ENCODE data around the gene ZNF416.

Gene ZNF416

DNA sequence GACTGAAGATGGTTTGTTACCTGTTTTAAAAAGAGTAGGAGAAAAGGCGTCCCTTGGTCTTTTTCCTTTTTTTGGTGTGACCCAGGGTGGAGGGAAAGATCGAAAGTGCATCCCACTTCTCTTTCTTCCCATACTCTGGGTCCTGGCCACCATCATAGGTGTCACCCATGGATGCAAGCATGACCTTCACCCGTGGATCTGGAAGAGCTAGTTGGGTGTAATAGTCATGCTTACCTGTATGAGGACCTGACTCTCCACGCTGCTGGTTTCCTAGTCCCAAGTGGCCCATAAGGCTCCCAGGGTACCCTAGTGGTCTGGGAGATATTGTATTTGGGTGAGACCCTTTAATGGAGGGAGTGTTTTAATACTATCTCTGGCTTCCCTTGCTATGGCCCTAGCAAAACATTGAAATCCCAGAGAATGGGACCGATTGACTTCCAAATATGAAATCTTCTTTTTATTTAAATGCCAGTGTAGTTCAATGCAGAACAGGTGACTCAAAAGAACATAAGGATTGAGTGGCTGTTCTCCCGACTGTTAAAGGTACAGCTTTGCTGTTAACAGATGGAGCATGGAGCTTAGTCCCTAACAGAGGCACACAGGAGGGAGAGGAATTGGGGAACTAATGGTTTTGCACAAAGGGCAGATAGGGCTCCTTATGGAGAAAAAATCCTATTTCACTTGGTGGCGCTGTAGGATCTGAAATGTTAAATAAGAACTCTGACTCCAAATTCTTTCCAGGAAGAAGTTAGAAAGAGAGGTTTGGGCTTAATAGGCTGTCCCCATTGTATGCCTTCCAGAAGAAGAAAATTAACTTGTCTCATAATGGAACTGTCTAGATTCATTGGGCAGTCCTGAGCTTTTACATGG is 12.1 kb downstream of the ZNF416 start:
- TF ChIP-seq ZFP3 (CRISPR knock-in tag; IDR thresholded peaks at IDR 0.05) (no peak), PPARA (CRISPR knock-in tag; IDR thresholded peaks at IDR 0.05; ENCODE audit: borderline replicate concordance) (no peak), ESRRG (CRISPR knock-in tag; IDR thresholded peaks at IDR 0.05) (no peak), GLIS3 (CRISPR knock-in tag; IDR thresholded peaks at IDR 0.05) (no peak), TOX (CRISPR knock-in tag; IDR thresholded peaks at IDR 0.05; ENCODE audit: borderline replicate concordance) (no peak), RARB (CRISPR knock-in tag; IDR thresholded peaks at IDR 0.05) (no peak), ZNF8 (CRISPR knock-in tag; IDR thresholded peaks at IDR 0.05) (no peak), POU6F1 (CRISPR knock-in tag; IDR thresholded peaks at IDR 0.05; ENCODE audit: borderline replicate concordance, low read depth) (no peak), ARNTL (CRISPR knock-in tag; IDR thresholded peaks at IDR 0.05; ENCODE audit: borderline replicate concordance, low read depth) (no peak), ZC3H10 (CRISPR knock-in tag; IDR thresholded peaks at IDR 0.05) (no peak), SNAI2 (CRISPR knock-in tag; IDR thresholded peaks at IDR 0.05) (no peak), OSR1 (CRISPR knock-in tag; IDR thresholded peaks at IDR 0.05) (no peak), BACH2 (CRISPR knock-in tag; IDR thresholded peaks at IDR 0.05; ENCODE audit: borderline replicate concordance) (no peak), CSDC2 (CRISPR knock-in tag; IDR thresholded peaks at IDR 0.05) (no peak)
- TF ChIP-seq, protein P1, sequence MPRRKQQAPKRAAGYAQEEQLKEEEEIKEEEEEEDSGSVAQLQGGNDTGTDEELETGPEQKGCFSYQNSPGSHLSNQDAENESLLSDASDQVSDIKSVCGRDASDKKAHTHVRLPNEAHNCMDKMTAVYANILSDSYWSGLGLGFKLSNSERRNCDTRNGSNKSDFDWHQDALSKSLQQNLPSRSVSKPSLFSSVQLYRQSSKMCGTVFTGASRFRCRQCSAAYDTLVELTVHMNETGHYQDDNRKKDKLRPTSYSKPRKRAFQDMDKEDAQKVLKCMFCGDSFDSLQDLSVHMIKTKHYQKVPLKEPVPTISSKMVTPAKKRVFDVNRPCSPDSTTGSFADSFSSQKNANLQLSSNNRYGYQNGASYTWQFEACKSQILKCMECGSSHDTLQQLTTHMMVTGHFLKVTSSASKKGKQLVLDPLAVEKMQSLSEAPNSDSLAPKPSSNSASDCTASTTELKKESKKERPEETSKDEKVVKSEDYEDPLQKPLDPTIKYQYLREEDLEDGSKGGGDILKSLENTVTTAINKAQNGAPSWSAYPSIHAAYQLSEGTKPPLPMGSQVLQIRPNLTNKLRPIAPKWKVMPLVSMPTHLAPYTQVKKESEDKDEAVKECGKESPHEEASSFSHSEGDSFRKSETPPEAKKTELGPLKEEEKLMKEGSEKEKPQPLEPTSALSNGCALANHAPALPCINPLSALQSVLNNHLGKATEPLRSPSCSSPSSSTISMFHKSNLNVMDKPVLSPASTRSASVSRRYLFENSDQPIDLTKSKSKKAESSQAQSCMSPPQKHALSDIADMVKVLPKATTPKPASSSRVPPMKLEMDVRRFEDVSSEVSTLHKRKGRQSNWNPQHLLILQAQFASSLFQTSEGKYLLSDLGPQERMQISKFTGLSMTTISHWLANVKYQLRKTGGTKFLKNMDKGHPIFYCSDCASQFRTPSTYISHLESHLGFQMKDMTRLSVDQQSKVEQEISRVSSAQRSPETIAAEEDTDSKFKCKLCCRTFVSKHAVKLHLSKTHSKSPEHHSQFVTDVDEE (CRISPR knock-in tag; IDR thresholded peaks at IDR 0.05) = no peak

DNA sequence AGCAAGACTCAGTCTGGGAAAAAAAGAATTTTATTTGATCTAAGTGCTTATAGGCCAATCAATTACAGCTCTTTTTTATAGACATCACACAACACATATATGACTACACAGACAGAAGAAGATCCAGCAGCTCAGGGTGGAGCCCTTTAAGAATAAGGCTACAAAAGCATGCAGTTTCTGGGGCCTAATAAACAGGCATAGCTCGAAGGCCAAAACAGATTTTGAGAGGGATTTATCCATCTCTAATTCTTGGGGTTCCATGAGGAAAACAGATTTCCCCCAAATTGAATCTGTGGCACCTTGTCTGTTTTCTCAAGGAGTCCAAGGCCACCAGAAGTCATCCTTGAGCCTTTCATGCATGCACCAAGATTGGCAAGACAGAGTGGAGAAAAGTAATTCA is 15.2 kb downstream of the ZNF416 start:
- no peak for ATAC-seq
- TF ChIP-seq CSDC2 (CRISPR knock-in tag; IDR thresholded peaks at IDR 0.05) (no peak), ESRRG (CRISPR knock-in tag; IDR thresholded peaks at IDR 0.05) (no peak), POU6F1 (CRISPR knock-in tag; IDR thresholded peaks at IDR 0.05; ENCODE audit: borderline replicate concordance, low read depth) (no peak), ISL1 (CRISPR knock-in tag; IDR thresholded peaks at IDR 0.05) (no peak), TCF4 (CRISPR knock-in tag; IDR thresholded peaks at IDR 0.05; ENCODE audit: borderline replicate concordance) (no peak), BACH2 (CRISPR knock-in tag; IDR thresholded peaks at IDR 0.05; ENCODE audit: borderline replicate concordance) (no peak), ARNTL (CRISPR knock-in tag; IDR thresholded peaks at IDR 0.05; ENCODE audit: borderline replicate concordance, low read depth) (no peak), ZC3H10 (CRISPR knock-in tag; IDR thresholded peaks at IDR 0.05) (no peak), RARB (CRISPR knock-in tag; IDR thresholded peaks at IDR 0.05) (no peak), ZFP30 (CRISPR knock-in tag; IDR thresholded peaks at IDR 0.05) (no peak), ZNF565 (CRISPR knock-in tag; conservative IDR thresholded peaks at IDR 0.05; ENCODE audit: low read depth) (no peak), CSRNP3 (CRISPR knock-in tag; IDR thresholded peaks at IDR 0.05) (no peak), ZNF70 (CRISPR knock-in tag; IDR thresholded peaks at IDR 0.05) (no peak), TOX (CRISPR knock-in tag; IDR thresholded peaks at IDR 0.05; ENCODE audit: borderline replicate concordance) (no peak), PATZ1 (CRISPR knock-in tag; IDR thresholded peaks at IDR 0.05; ENCODE audit: borderline replicate concordance) (no peak), SNAI2 (CRISPR knock-in tag; IDR thresholded peaks at IDR 0.05) (no peak), ZFP3 (CRISPR knock-in tag; IDR thresholded peaks at IDR 0.05) (no peak)
- TF ChIP-seq, protein P2, sequence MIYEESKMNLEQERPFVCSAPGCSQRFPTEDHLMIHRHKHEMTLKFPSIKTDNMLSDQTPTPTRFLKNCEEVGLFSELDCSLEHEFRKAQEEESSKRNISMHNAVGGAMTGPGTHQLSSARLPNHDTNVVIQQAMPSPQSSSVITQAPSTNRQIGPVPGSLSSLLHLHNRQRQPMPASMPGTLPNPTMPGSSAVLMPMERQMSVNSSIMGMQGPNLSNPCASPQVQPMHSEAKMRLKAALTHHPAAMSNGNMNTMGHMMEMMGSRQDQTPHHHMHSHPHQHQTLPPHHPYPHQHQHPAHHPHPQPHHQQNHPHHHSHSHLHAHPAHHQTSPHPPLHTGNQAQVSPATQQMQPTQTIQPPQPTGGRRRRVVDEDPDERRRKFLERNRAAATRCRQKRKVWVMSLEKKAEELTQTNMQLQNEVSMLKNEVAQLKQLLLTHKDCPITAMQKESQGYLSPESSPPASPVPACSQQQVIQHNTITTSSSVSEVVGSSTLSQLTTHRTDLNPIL (CRISPR knock-in tag; IDR thresholded peaks at IDR 0.05; ENCODE audit: low read depth) = no peak
- TF ChIP-seq, protein P1 (CRISPR knock-in tag; IDR thresholded peaks at IDR 0.05) = no peak

More for the DNA sequence above, 12.1 kb downstream of the ZNF416 start:
- ATAC-seq = no peak

Measured in SK-N-SH treated with all-trans-retinoic acid at 6 μM for 48 hours (cell line).